SU-DHL-6 (cell line): Measurements from ENCODE around the gene GRIK5.
"Not testable (repeated sequence)": the region's sequence is repeated elsewhere in the genome, so short reads cannot be mapped to it uniquely, and the experiment has no call there.

Source experiments
- H2AFZ ChIP-seq: fragments of 200-600 bp; sonication (generic); 2 replicates; pipeline ENCODE4 v1.6.1; 2014; ENCODE audit warnings: low read depth, mild to moderate bottlenecking, moderate library complexity, mixed read lengths, antibody characterized with exemption, low read length; ENCODE audit not compliant: severe bottlenecking
- H3F3A ChIP-seq: fragments of 200-600 bp; shearing (Covaris generic); 2 replicates; pipeline ENCODE4 v1.6.0; 2016; ENCODE audit warnings: antibody characterized with exemption, mild to moderate bottlenecking; ENCODE audit not compliant: insufficient read depth
- H3K27ac ChIP-seq: fragments of 200-600 bp; sonication (generic); 2 replicates; pipeline ENCODE4 v1.5.1; 2016; ENCODE audit warnings: low read depth, mild to moderate bottlenecking, low read length, moderate library complexity, mixed read lengths
- H3K27me3 ChIP-seq: fragments of 200-600 bp; sonication (generic), shearing (Covaris generic); 2 replicates; pipeline ENCODE4 v1.6.0; 2014; ENCODE audit warnings: mild to moderate bottlenecking, low read length
- H3K36me3 ChIP-seq: fragments of 200-600 bp; sonication (generic); 2 replicates; pipeline ENCODE4 v1.6.1; 2014; ENCODE audit warnings: mild to moderate bottlenecking, low read length, mixed read lengths
- H3K4me2 ChIP-seq: fragments of 300-600, 200-600 bp; shearing (Covaris generic), sonication (generic); 2 replicates; pipeline ENCODE4 v1.6.0; 2014; ENCODE audit warnings: low read length, low read depth, mild to moderate bottlenecking; ENCODE audit not compliant: poor library complexity, severe bottlenecking
- H3K4me3 ChIP-seq: fragments of 200-600 bp; sonication (generic); 2 replicates; pipeline ENCODE4 v1.5.1; 2014; ENCODE audit warnings: antibody characterized with exemption, low read length, mild to moderate bottlenecking, mixed read lengths; ENCODE audit not compliant: insufficient read depth, poor library complexity, severe bottlenecking
- H3K79me2 ChIP-seq: fragments of 200-600 bp; sonication (generic); 2 replicates; pipeline ENCODE4 v1.6.1; 2014; ENCODE audit warnings: mild to moderate bottlenecking, low read length, moderate library complexity; ENCODE audit not compliant: insufficient read depth
- H3K9ac ChIP-seq: fragments of 200-600 bp; sonication (generic); 2 replicates; pipeline ENCODE4 v1.7.0; 2014; ENCODE audit warnings: mild to moderate bottlenecking, low read length
- H3K9me2 ChIP-seq: fragments of 200-600 bp; sonication (generic); replicated peaks from 2 replicates; pipeline ENCODE4 v1.6.1; 2014; ENCODE audit warnings: low read length; ENCODE audit not compliant: insufficient read depth
- H3K9me3 ChIP-seq: fragments of 200-600 bp; sonication (generic); 2 replicates; pipeline ENCODE4 v1.6.1; 2014; ENCODE audit warnings: low read length, mixed read lengths; ENCODE audit not compliant: insufficient read depth
- H4K20me1 ChIP-seq: fragments of 200-600 bp; sonication (generic); 2 replicates; pipeline ENCODE4 v1.6.1; 2014; ENCODE audit warnings: low read depth, mild to moderate bottlenecking, antibody characterized with exemption, low read length, moderate library complexity, mixed read lengths
- CTCF ChIP-seq: fragments of 200-600 bp; sonication (generic); IDR thresholded peaks from one replicate; pipeline ENCODE4 v1.5.1; 2017; ENCODE audit warnings: antibody characterized with exemption, mild to moderate bottlenecking, low read length, moderate library complexity; ENCODE audit not compliant: insufficient read depth, poor library complexity, severe bottlenecking
- EZH2phosphoT487 ChIP-seq: fragments of 200-600 bp; sonication (generic), shearing (Covaris generic); conservative IDR thresholded peaks from 2 replicates; pipeline ENCODE4 v1.6.1; 2018; ENCODE audit warnings: mild to moderate bottlenecking, antibody characterized with exemption, low read length, moderate library complexity, mixed read lengths

Gene GRIK5

GRCh38 chr19:42102877-42103276 lies 32.9 kb upstream of the GRIK5 start:
- Histone ChIP-seq H3K9ac (no peak overlapping the region), H3K4me2 (no peak overlapping the region), H3F3A (no peaks in the 10 kb centered on the region), H3K9me3 (no peaks in the 10 kb centered on the region), H3K4me3 (no peak overlapping the region), H4K20me1 (no peaks in the 10 kb centered on the region), H2AFZ (no peak overlapping the region), H3K27ac (no peak overlapping the region), H3K9me2 (no peaks in the 10 kb centered on the region), H3K36me3 (no peaks in the 10 kb centered on the region), H3K27me3 (no peaks in the 10 kb centered on the region), H3K79me2 (peaks cover 2% of the 10 kb centered on the region; the same call in 1 of the 2 replicates)
- TF ChIP-seq EZH2phosphoT487, result no peak
- TF ChIP-seq CTCF, result no peak

GRCh38 chr19:42100241-42100640 lies 30.2 kb upstream of the GRIK5 start:
- not testable (repeated sequence) for H3K27ac ChIP-seq, H3F3A ChIP-seq, H3K9me3 ChIP-seq, H2AFZ ChIP-seq, H4K20me1 ChIP-seq, H3K79me2 ChIP-seq, H3K36me3 ChIP-seq, H3K4me2 ChIP-seq, H3K9me2 ChIP-seq, H3K4me3 ChIP-seq, H3K27me3 ChIP-seq, H3K9ac ChIP-seq

DNA sequence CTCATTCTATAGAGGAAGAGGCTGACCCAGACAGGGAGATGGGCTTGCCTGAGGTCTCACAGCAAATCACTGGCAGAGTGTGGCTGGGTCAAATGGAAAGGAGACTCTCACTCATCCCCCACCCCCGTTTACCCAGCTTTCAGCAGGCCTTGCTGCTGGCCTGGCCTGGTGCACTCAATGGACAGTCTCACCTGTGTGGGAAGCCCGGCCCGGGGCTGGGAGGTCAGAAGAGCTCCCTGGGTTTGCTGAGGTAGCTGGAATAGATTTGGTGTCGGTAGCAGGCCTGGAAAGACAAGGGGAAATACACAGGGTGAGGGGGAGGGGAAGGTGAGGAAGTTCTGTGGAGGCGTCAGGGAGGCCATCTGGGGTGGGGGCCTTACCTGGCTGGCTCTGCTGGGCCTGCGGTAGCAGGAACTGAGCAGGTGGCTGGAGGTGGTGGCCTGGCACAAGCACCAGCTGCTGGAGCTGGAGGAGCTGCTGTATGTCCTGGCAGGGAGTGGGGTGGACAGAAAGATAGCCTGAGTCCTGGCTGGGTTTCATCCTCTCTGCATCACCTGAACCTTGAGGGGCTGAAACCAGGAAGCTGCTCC lies 29.4 kb upstream of the GRIK5 start:
- no peak overlapping the region for H3K27ac ChIP-seq
- no peaks in the 10 kb centered on the region for H3K9me2 ChIP-seq
- no peaks in the 10 kb centered on the region for H3K79me2 ChIP-seq
- no peaks in the 10 kb centered on the region for H3K36me3 ChIP-seq
- H3F3A ChIP-seq, result no peaks in the 10 kb centered on the region
- H4K20me1 ChIP-seq, result no peaks in the 10 kb centered on the region
- no peaks in the 10 kb centered on the region for H3K9me3 ChIP-seq
- no peak overlapping the region for H2AFZ ChIP-seq
- H3K9ac ChIP-seq, result no peak overlapping the region
- H3K4me2 ChIP-seq, result no peak overlapping the region
- no peak overlapping the region for H3K4me3 ChIP-seq
- TF ChIP-seq EZH2phosphoT487 (no peak), CTCF (no peak)
- H3K27me3 ChIP-seq, result no peaks in the 10 kb centered on the region

DNA sequence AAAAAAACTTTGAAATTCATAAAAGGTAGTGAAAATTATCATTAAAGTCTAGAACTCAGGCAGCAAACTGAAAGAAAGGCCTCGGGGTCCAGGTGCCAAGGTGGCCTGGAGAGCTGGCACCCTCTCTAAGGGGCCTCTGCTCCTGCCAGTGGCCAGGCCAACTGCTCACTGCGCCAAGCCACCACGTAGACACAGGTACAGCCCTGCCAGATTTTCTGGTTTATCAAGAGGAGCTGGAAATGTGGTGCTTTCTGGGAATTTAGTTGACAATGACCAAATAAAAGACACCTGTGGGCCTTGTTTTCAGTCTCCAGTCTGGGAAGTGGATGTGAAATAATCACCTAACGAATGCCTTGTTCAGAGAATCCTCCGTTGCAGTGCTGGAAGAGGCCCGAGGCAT lies 28.8 kb upstream of the GRIK5 start:
- no peaks in the 10 kb centered on the region for H3K9me2 ChIP-seq
- H3K4me3 ChIP-seq, result no peak overlapping the region
- H3K9ac ChIP-seq, result no peak overlapping the region
- H3K79me2 ChIP-seq, result no peaks in the 10 kb centered on the region
- no peak overlapping the region for H3K4me2 ChIP-seq
- H2AFZ ChIP-seq, result no peak overlapping the region
- H4K20me1 ChIP-seq, result no peaks in the 10 kb centered on the region
- H3K36me3 ChIP-seq, result no peaks in the 10 kb centered on the region
- no peak overlapping the region for H3K27ac ChIP-seq
- H3K27me3 ChIP-seq, result no peaks in the 10 kb centered on the region
- H3K9me3 ChIP-seq, result no peaks in the 10 kb centered on the region
- no peaks in the 10 kb centered on the region for H3F3A ChIP-seq
- TF ChIP-seq EZH2phosphoT487 (no peak), CTCF (no peak)
